Skin epidermis (tissue), 12 donors: ENCODE measurements around the gene ZFP36.
"Not testable (repeated sequence)": the region's sequence is repeated elsewhere in the genome, so short reads cannot be mapped to it uniquely, and the experiment has no call there.

Source experiments
- H3K27ac ChIP-seq, 21 experiments: fragments of 200-600 bp; sonication (generic) in 11 of 21; one replicate each; pipeline ENCODE4 v1.5.0; 2020; ENCODE audit warnings: mild to moderate bottlenecking in 3 of 21, inconsistent platforms in 2 of 21, moderate library complexity in 2 of 21
- H3K4me3 ChIP-seq, 7 experiments: fragments of 200-600 bp; sonication (generic) in 2 of 7; one replicate each; pipeline ENCODE4 v1.5.0; 2020; ENCODE audit warnings: inconsistent platforms in 2 of 7, mild to moderate bottlenecking in 2 of 7, moderate library complexity in 1 of 7

ZFP36 gene

GRCh38 chr19:39406656-39407409 lies at the start of gene ZFP36:
Gene ZFP36, plus strand, starts transcription at chr19:39406847. Its CDS starts 58 bp downstream, at chr19:39406905.
- H3K4me3 ChIP-seq = peak within 1 kb of the TSS; percentile 67 to 96 (median 79)
- H3K27ac ChIP-seq = peak within 1 kb of the TSS; percentile 88 to 100 (median 99)

DNA sequence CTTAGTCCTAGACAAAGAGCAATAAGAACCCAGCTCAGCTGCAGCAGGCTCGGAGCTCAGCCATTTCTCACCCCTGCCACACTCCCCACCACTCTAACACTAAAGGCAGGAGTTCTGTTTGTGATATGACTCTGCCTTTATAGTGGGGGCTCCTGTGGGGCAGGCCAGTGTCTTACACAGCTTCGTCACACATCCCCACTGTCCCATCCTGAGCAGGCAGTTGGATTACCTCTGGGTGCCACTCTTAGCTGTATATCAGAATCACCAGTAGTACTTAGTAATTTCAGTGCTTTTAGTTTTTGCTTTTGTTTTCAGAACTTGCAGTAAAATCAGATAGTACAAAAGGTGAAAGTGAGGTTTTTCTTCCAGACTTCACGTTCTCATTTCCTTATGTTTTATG lies 47.6 kb upstream of the ZFP36 start:
- Histone ChIP-seq H3K27ac (no peak overlapping the region), H3K4me3 (no peak overlapping the region)

- peak overlapping the region in 7 of 21 experiments; percentile 2 to 82 (median 50) for H3K27ac ChIP-seq
- H3K4me3 ChIP-seq = no peak overlapping the region
These were observed 46.0 kb upstream of the ZFP36 start for GRCh38 chr19:39360599-39360998.

DNA sequence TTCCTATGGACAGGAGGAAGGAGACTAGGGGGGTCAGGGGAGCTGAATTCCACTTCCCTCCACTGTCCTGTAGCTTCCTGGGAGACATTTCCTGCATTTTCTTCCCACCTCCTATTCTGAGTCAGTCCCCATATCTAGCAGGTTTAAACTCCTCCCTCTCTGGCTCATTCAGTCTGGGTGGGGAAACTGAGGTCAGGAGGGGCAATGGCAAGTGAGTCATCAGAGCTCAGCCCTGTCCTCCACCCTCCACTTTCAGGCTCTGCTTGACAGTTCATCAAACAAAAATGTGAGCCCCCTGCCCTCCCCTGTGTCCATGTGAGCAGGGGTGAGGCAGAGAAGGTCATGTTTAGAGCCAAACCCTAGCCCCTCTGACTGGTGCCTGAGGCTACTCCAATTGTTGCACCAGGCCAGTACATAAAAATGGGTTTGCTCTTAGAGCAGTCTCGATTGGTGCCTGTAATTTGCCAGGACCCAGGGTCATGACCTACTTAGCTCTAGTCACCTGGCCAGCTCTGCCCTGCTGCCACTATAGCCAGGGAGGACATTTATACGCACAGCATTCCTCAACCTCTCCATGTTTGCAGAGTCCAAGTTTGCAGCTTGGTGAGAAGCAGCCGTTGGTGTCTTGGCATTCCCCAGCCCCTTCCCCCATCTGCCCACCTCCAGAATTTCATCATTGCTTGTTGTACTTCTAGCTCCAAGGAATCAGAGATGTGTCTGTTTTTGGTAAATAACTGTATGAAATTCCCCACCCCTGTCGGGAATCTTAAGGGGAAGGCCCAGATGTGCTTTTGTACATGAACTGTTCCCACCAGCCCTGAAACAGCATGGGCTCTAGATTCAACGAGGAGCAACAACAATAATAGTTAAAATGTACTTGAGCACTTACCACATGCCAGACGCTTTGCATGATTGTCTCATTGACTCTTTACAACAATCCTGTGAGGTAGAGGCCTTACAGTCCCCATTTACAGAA lies 43.7 kb upstream of the ZFP36 start:
- Histone ChIP-seq H3K27ac (peak overlapping the region in 20 of 21 experiments; percentile 31 to 86 (median 73)), H3K4me3 (no peak overlapping the region)

GRCh38 chr19:39363901-39364457 lies 42.7 kb upstream of the ZFP36 start:
- peak overlapping the region in 19 of 21 experiments; percentile 31 to 86 (median 73) for H3K27ac ChIP-seq
- H3K4me3 ChIP-seq = no peak overlapping the region

DNA sequence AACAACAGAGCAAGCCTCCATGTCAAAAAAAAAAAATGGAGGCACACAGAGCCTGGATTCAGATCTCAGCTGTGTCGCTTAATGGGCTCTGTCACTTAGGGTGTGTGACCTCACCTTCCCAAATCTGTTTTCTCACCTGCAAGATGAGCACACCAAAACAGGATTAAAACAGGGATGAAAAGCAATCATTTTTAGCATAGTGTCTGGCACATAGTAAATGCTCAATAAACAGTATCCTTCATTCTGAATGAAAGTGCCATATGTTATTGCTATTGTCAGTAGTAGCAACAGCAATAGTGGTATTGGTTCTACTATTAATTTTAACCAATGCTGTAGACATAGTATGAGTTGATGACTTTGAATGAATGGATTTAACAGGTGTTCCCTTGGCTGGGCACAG lies 41.1 kb upstream of the ZFP36 start:
- Histone ChIP-seq H3K4me3 (no peak overlapping the region), H3K27ac (peak overlapping the region in 5 of 21 experiments; percentile 20 to 86 (median 65))

GRCh38 chr19:39369200-39369599 lies 37.4 kb upstream of the ZFP36 start:
- Histone ChIP-seq H3K4me3 (no peak overlapping the region), H3K27ac (peak overlapping the region in 2 of 21 experiments; percentile 4 to 35)

- no peak overlapping the region for H3K4me3 ChIP-seq
- H3K27ac ChIP-seq = peak overlapping the region in 3 of 21 experiments; percentile 13 to 82 (median 76)
These were observed 35.9 kb upstream of the ZFP36 start for GRCh38 chr19:39370735-39371134.

DNA sequence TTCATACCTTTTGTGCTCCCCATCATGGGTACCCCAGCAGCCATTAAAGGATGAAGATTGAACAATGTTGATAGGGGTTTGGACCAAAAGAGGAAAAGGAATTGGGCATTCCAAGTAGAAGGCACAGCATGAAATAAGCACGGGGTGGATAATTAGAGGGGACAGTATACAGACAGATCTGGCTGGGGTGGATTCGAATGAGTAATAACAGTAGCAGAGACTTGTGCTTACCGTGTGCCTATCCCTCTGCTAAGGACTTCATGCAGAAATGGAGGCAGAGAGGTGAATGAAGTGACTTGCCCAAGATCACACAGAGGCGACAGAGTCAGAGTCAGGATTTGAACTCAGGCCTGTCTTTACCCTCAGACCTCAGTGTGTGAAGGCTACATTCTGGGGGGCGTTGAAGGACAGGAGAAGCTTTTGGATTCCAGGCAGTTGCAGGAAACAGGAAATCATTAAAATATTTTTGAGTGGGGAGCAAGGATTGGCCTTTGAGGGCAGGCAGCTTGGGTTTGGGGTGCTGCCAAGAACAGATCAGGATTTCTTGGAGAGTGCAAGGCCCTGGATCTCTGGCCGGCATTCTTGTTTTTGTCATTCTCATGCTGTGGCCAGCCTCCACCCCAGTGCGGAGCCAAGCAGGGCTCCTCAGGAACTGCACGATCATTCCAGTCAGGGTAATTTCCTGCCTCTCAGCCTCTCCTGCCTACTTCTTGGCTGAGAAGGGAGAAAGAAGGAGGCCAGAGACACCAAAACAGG lies 34.4 kb upstream of the ZFP36 start:
- no peak overlapping the region for H3K4me3 ChIP-seq
- H3K27ac ChIP-seq = peak overlapping the region in 20 of 21 experiments; percentile 48 to 93 (median 81)

GRCh38 chr19:39372941-39373340 lies 33.7 kb upstream of the ZFP36 start:
- Histone ChIP-seq H3K27ac (peak overlapping the region in 20 of 21 experiments; percentile 48 to 93 (median 81)), H3K4me3 (no peak overlapping the region)

GRCh38 chr19:39375929-39376328 lies 30.7 kb upstream of the ZFP36 start:
- Histone ChIP-seq H3K4me3 (no peak overlapping the region), H3K27ac (peak overlapping the region in 3 of 21 experiments; percentile 13 to 27 (median 21))

GRCh38 chr19:39377373-39378362 lies 29.0 kb upstream of the ZFP36 start:
- Histone ChIP-seq H3K27ac (peak overlapping the region in 2 of 21 experiments; percentile 19 to 47), H3K4me3 (no peak overlapping the region)

GRCh38 chr19:39379366-39379765 lies 27.3 kb upstream of the ZFP36 start:
- not testable (repeated sequence) for H3K27ac ChIP-seq, H3K4me3 ChIP-seq

- H3K4me3 ChIP-seq = no peak overlapping the region
- peak overlapping the region in 2 of 21 experiments; percentile 51 to 67 for H3K27ac ChIP-seq
These were observed 26.7 kb upstream of the ZFP36 start for GRCh38 chr19:39379865-39380396.

- Histone ChIP-seq H3K27ac (peak overlapping the region in 3 of 21 experiments; percentile 11 to 67 (median 51)), H3K4me3 (no peak overlapping the region)
These were observed 25.8 kb upstream of the ZFP36 start for GRCh38 chr19:39380521-39381502.

- H3K4me3 ChIP-seq = no peak overlapping the region
- peak overlapping the region in 1 of 21 experiments; percentile 51 for H3K27ac ChIP-seq
These were observed 24.6 kb upstream of the ZFP36 start for GRCh38 chr19:39381910-39382611.
